ENCODE data around the gene CEP162. TPM values are rescaled to one million over a fixed set of nuclear protein-coding genes. Genes with fewer than 3 reads are reported as not detected.

The CEP162 gene
- total and polyA plus RNA-seq, 2 of the 8 experiments (the other 6 are each of a cell fraction or from before 2014, with no cell fraction given) = 1.3 to 10.6 TPM

DNA sequence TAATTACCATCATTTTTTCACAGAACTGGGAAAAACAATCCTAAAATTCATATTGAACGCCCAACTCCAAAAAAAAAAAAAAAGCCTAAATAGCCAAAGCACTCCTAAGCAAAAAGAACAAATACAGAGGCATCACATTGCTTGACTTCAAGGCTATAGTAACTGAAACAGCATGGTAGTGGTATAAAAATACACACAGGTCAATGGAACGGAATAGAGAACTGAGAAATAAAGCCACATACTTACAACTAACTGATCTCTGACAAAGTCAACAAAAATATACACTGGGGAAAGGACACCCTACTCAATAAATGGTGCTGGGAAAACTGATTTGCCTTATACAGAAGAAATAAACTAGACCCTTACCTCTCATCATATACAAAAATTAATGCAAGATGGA, 104.3 kb downstream of the CEP162 start:
- Histone ChIP-seq H2AFZ (ENCODE audit: low read length) (no peak overlapping the region), H3K36me3 (ENCODE audit: control insufficient read depth in 2 of 4, insufficient read depth in 4 of 4, low read length in 3 of 4) (peaks cover 0 to 16% (median 6%) of the 10 kb centered on the region in 4 experiments; a peak in 5 of 8 replicates), H2BK120ac (replicated peaks; ENCODE audit: low read depth, low read length) (no peak overlapping the region), H3K23me2 (ENCODE audit: low read depth, low read length) (no peaks in the 10 kb centered on the region; the same call in 1 of the 2 replicates), H3K79me2 (ENCODE audit: control insufficient read depth in 1 of 2, insufficient read depth in 2 of 2, low read length in 2 of 2) (no peaks in the 10 kb centered on the region), H2BK12ac (ENCODE audit: low read depth, low read length) (no peak overlapping the region), H3K18ac (ENCODE audit: extremely low read depth, low read length) (no peak overlapping the region), H3K4me3 (ENCODE audit: extremely low read depth in 1 of 4, insufficient read depth in 2 of 4, low read depth in 3 of 4, low read length in 4 of 4) (no peak overlapping the region), H3K9me3 (ENCODE audit: insufficient read depth in 2 of 2, low read depth in 1 of 2, low read length in 1 of 2) (no peaks in the 10 kb centered on the region), H3K4me1 (replicated peaks in 1 of 4; ENCODE audit: control insufficient read depth in 3 of 4, insufficient read depth in 4 of 4, low read length in 3 of 4) (no peaks in the 10 kb centered on the region), H4K20me1 (replicated peaks in 1 of 2; ENCODE audit: control insufficient read depth in 1 of 2, insufficient read depth in 2 of 2, low read length in 2 of 2) (no peaks in the 10 kb centered on the region), H4K8ac (ENCODE audit: extremely low read depth, insufficient read depth, low read length) (no peak overlapping the region), H2BK5ac (ENCODE audit: low read depth, low read length) (no peak overlapping the region), H4K5ac (ENCODE audit: insufficient read length, low read depth, low read length) (no peak overlapping the region), H3K9ac (replicated peaks in 1 of 4; ENCODE audit: extremely low read depth in 1 of 4, low read depth in 3 of 4, low read length in 3 of 4) (no peak overlapping the region), H2BK20ac (ENCODE audit: low read length) (no peak overlapping the region), H3K23ac (ENCODE audit: insufficient read length) (no peak overlapping the region), H3K4ac (replicated peaks; ENCODE audit: insufficient read length, low read depth, low read length) (no peak overlapping the region), H2AK5ac (ENCODE audit: low read depth, low read length) (no peak overlapping the region), H3K79me1 (ENCODE audit: low read depth, low read length) (no peaks in the 10 kb centered on the region), H3K14ac (ENCODE audit: insufficient read length) (no peak overlapping the region), H4K91ac (replicated peaks; ENCODE audit: insufficient read length, low read length) (no peak overlapping the region), H3K56ac (replicated peaks; ENCODE audit: insufficient read length, low read depth, low read length) (no peak overlapping the region), H3K27ac (ENCODE audit: low read depth, low read length) (no peak overlapping the region), H2BK15ac (ENCODE audit: low read length) (no peak overlapping the region), H3K4me2 (ENCODE audit: insufficient read depth in 1 of 2, low read depth in 2 of 2, low read length in 2 of 2) (no peak overlapping the region), H3K27me3 (replicated peaks in 1 of 4; ENCODE audit: control insufficient read depth in 3 of 4, extremely low read depth in 1 of 4, insufficient read depth in 3 of 4, low read length in 3 of 4) (no peaks in the 10 kb centered on the region)
- no peak for FAIRE-seq
- DNase-seq (ENCODE audit: low read depth in 1 of 2, low spot score in 2 of 2) = no peak
- ChIA-PET POLR2A (ENCODE audit: partially characterized antibody) (no interaction called here), CTCF (ENCODE audit: partially characterized antibody) (no interaction called here)
- TF ChIP-seq, protein P1, sequence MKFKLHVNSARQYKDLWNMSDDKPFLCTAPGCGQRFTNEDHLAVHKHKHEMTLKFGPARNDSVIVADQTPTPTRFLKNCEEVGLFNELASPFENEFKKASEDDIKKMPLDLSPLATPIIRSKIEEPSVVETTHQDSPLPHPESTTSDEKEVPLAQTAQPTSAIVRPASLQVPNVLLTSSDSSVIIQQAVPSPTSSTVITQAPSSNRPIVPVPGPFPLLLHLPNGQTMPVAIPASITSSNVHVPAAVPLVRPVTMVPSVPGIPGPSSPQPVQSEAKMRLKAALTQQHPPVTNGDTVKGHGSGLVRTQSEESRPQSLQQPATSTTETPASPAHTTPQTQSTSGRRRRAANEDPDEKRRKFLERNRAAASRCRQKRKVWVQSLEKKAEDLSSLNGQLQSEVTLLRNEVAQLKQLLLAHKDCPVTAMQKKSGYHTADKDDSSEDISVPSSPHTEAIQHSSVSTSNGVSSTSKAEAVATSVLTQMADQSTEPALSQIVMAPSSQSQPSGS (IDR thresholded peaks at IDR 0.05; ENCODE audit: low read length) = no peak
- TF ChIP-seq HDAC6 (IDR thresholded peaks at IDR 0.05; ENCODE audit: low read depth, low read length) (no peak), POU5F1 (IDR thresholded peaks at IDR 0.05; ENCODE audit: low read depth, low read length) (no peak), JUND (IDR thresholded peaks at IDR 0.05; ENCODE audit: low read length) (no peak), CBX5 (IDR thresholded peaks at IDR 0.05; ENCODE audit: low read depth, low read length) (no peak), SIX5 (IDR thresholded peaks at IDR 0.05; ENCODE audit: low read depth, low read length) (no peak), CHD2 (IDR thresholded peaks at IDR 0.05; ENCODE audit: low read length) (no peak), RAD21 (IDR thresholded peaks at IDR 0.05 in 1 of 2, conservative IDR thresholded peaks at IDR 0.05 in 1 of 2; ENCODE audit: low read depth in 2 of 2, low read length in 2 of 2) (no peak), BRCA1 (IDR thresholded peaks at IDR 0.05; ENCODE audit: low read depth, low read length) (no peak), ZNF274 (IDR thresholded peaks at IDR 0.05; ENCODE audit: borderline replicate concordance, extremely low read depth, low read length) (no peak)
- TF ChIP-seq, protein P2, sequence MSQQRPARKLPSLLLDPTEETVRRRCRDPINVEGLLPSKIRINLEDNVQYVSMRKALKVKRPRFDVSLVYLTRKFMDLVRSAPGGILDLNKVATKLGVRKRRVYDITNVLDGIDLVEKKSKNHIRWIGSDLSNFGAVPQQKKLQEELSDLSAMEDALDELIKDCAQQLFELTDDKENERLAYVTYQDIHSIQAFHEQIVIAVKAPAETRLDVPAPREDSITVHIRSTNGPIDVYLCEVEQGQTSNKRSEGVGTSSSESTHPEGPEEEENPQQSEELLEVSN (IDR thresholded peaks at IDR 0.05) = no peak
- TF ChIP-seq, protein P3, sequence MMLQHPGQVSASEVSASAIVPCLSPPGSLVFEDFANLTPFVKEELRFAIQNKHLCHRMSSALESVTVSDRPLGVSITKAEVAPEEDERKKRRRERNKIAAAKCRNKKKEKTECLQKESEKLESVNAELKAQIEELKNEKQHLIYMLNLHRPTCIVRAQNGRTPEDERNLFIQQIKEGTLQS (IDR thresholded peaks at IDR 0.05; ENCODE audit: insufficient read depth, low read depth, low read length) = no peak
- 93% methylated on average over 2 of the region's 2 CpGs; no CpG with 5 or more reads in 1 of the 2 experiments for WGBS, 2 experiments (ENCODE audit: extremely low coverage in 1 of 2, insufficient coverage in 1 of 2, insufficient read length in 1 of 2, insufficient replicate concordance in 2 of 2, low coverage in 1 of 2, low lambda C conversion rate in 2 of 2, missing lambda C conversion rate in 1 of 2)

All from H1 (cell line).